Measurements from ENCODE around the gene CHSY1. TPM values are rescaled to one million over a fixed set of nuclear protein-coding genes. Genes with fewer than 3 reads are reported as not detected.
"Not testable (repeated sequence)": the region's sequence is repeated elsewhere in the genome, so short reads cannot be mapped to it uniquely, and the experiment has no call there.

CHSY1 gene
- total and polyA plus RNA-seq, 5 donors from 2014 or later, result 2.4 to 24.8 (median 2.8) TPM

DNA sequence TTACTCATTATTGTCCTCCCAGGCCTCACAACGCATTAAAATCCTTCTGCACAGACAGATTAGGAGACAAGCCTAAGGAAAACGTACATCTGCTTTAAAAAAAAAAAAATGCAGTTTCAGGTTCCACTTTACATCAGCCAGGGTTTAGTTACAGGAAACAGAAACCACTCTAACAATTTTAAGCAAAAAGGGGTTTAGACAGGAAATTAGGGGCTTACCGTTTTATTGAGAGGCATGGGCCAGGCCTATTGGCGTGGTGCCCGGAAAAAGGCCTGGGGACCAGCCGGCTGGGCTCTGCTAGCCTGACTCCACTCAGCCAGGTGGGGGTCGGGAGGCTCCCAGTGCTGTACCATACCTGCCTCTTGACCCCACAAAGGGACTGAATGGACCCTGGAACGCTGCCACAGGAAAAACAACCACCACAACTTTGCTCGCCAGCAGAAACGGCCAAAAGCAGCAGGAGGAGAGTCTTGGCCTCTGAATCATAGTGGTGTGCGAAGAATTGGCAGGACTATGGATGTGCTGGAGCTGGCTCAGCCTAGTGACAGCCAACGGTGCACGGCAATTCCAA lies 124.3 kb downstream of the CHSY1 start:
- peak overlapping the region; percentile 95 to 99 (median 99) for H3K27ac Mint-ChIP-seq
- peaks cover 15 to 48% (median 31%) of the 10 kb centered on the region in 4 donors for H3K4me1 Mint-ChIP-seq
- Histone ChIP-seq H3K9me3 (ENCODE audit: control insufficient read depth in 2 of 2, low read length in 2 of 2) (no peaks in the 10 kb centered on the region), H3K27me3 (ENCODE audit: control insufficient read depth, insufficient read depth, low read length) (no peaks in the 10 kb centered on the region), H3K4me1 (ENCODE audit: control insufficient read depth, insufficient read depth, low read length, poor library complexity, severe bottlenecking) (peaks cover 26% of the 10 kb centered on the region), H3K36me3 (ENCODE audit: control insufficient read depth, insufficient read depth, low read length) (no peaks in the 10 kb centered on the region), H3K4me3 (ENCODE audit: low read depth, low read length) (peak overlapping the region; percentile 61), H3K27ac (ENCODE audit: insufficient read depth, low read length, poor library complexity, severe bottlenecking) (peak overlapping the region; percentile 60)
- ATAC-seq (ENCODE audit: low read depth in 2 of 2), result peak; percentile 69 to 76
- H3K27me3 Mint-ChIP-seq, result no peaks in the 10 kb centered on the region
- H3K4me3 Mint-ChIP-seq, result peak overlapping the region; percentile 24 to 91 (median 76)
- DNase-seq, result peak in 2 of 3 donors; percentile 22 to 80
- H3K9me3 Mint-ChIP-seq, result peaks cover 0 to 1% (median 0%) of the 10 kb centered on the region in 7 donors
- H3K36me3 Mint-ChIP-seq, result no peaks in the 10 kb centered on the region

DNA sequence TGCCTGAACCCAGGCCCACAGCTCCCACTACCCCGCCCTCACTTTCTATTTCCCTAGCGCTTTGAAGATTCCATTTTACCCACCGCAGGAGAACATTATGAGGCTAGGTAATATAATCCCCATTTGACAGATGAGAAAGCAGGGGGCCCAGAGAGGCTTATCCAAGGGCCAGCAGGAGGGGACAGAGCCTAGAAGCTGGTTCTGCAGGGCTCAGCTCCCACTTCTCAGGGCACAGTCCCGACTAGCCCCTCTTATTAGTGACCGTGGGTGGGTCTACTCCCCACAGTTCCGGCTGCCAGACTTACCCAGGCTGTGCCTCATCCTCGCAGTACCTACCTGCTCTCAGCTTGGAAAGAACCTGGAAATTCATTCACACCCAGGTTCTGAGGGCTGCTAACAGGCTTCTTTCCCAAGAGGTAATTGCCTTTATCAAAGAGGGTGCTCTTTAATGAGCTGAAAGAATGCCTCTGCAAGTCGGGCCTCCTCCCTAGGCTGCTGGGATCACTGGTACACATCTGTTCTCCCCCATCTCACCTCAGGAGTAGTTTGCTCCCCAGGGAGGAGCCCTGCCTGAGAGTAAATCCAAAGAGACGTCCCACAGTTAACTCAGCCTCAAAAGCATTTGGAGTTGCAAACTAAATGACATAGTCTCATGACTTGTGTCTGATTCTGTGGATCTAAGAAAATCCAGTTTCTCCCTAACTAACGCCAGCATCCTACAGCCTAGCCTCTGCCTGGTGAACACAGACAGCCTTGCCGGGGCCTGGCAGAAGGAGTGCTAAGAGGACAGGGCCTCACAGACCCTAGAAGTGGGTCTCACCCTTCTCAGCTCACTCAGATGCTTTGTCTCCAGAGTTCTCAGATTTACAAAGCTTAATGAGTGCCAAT lies 125.0 kb downstream of the CHSY1 start:
- H3K9me3 Mint-ChIP-seq, result peaks cover 0 to 1% (median 0%) of the 10 kb centered on the region in 7 donors
- Histone ChIP-seq H3K9me3 (ENCODE audit: control insufficient read depth in 2 of 2, low read length in 2 of 2) (no peaks in the 10 kb centered on the region), H3K27me3 (ENCODE audit: control insufficient read depth, insufficient read depth, low read length) (no peaks in the 10 kb centered on the region), H3K27ac (ENCODE audit: insufficient read depth, low read length, poor library complexity, severe bottlenecking) (peak overlapping the region; percentile 60), H3K4me1 (ENCODE audit: control insufficient read depth, insufficient read depth, low read length, poor library complexity, severe bottlenecking) (peaks cover 26% of the 10 kb centered on the region), H3K4me3 (ENCODE audit: low read depth, low read length) (peak overlapping the region; percentile 61), H3K36me3 (ENCODE audit: control insufficient read depth, insufficient read depth, low read length) (no peaks in the 10 kb centered on the region)
- H3K36me3 Mint-ChIP-seq, result no peaks in the 10 kb centered on the region
- H3K27ac Mint-ChIP-seq, result peak overlapping the region; percentile 95 to 99 (median 99)
- no peaks in the 10 kb centered on the region for H3K27me3 Mint-ChIP-seq
- peak overlapping the region; percentile 24 to 91 (median 76) for H3K4me3 Mint-ChIP-seq
- H3K4me1 Mint-ChIP-seq, result peaks cover 15 to 52% (median 31%) of the 10 kb centered on the region in 4 donors
- ATAC-seq (ENCODE audit: low read depth in 2 of 2) (peak; percentile 45 to 53), DNase-seq (no peak)

DNA sequence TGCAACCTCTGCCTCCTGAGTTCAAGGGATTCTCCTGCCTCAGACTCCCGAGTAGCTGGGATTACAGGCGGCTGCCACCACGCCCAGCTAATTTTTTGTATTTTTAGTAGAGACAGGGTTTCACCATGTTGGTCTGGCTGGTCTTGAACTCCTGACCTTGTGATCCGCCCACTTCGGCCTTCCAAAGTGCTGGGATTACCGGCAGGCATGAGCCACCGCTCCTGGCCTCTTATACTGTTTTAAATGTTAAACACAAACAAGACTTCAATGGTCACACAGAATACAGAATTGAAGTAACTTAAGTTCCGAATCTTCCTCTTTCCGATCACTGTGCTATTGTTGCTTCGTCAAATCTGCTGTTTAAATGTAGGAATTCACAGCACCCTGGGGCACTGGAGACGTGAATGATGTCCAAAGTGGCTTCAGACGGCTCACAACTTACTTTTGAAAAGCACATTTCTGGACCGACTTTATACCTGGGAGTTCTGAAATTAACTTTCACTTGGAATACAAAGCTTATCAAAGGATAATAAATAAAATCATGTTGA lies 125.9 kb downstream of the CHSY1 start:
- H3K9me3 ChIP-seq (ENCODE audit: control insufficient read depth in 2 of 2, low read length in 2 of 2); H3K27me3 ChIP-seq (ENCODE audit: control insufficient read depth, insufficient read depth, low read length); DNase-seq; H3K27me3 Mint-ChIP-seq; H3K9me3 Mint-ChIP-seq; H3K36me3 ChIP-seq (ENCODE audit: control insufficient read depth, insufficient read depth, low read length); ATAC-seq (ENCODE audit: low read depth in 2 of 2); H3K4me3 Mint-ChIP-seq; H3K36me3 Mint-ChIP-seq; H3K4me3 ChIP-seq (ENCODE audit: low read depth, low read length): not testable (repeated sequence)
- H3K4me1 ChIP-seq (ENCODE audit: control insufficient read depth, insufficient read depth, low read length, poor library complexity, severe bottlenecking), result peaks cover 26% of the 10 kb centered on the region
- peak overlapping the region; percentile 60 for H3K27ac ChIP-seq (ENCODE audit: insufficient read depth, low read length, poor library complexity, severe bottlenecking)
- H3K27ac Mint-ChIP-seq, result peak overlapping the region; percentile 95 to 99 (median 99)
- H3K4me1 Mint-ChIP-seq, result peaks cover 15 to 54% (median 31%) of the 10 kb centered on the region in 4 donors

Other genes with a start within 250 kb of the CHSY1 start
- 32.3 TPM for gene SELENOS, start 25.4 kb upstream of the CHSY1 start, total RNA-seq
- gene SELENOS, start 25.4 kb upstream of the CHSY1 start, polyA plus RNA-seq, result 10 to 100 TPM; 56.8 to 72.5 (median 60.0) TPM
- gene SNRPA1, start 43.2 kb upstream of the CHSY1 start, total RNA-seq, result 176 TPM
- gene SNRPA1, start 43.2 kb upstream of the CHSY1 start, polyA plus RNA-seq, result 10 to 100 TPM; 67.0 to 85.2 (median 68.4) TPM
- gene PCSK6, start 237.7 kb upstream of the CHSY1 start, total RNA-seq, result 1.1 TPM
- under 1 TPM in 3 of 4 donors, not detected in 1; 0.07 to 0.33 (median 0.10) TPM for gene PCSK6, start 237.7 kb upstream of the CHSY1 start, polyA plus RNA-seq

Measured in CD4-positive, CD25-positive, alpha-beta regulatory T cell (primary cell).